GM23338 (cell line): ENCODE results near the gene SEMA4D. TPM values are rescaled to one million over a fixed set of nuclear protein-coding genes. Genes with fewer than 3 reads are reported as not detected.

Experiments
- ATAC-seq: fragments of 200-7000 bp; cut with Tn5 transposase; 3 replicates; pipeline ENCODE4 v1.9.1; 2020
- DNase-seq: peaks from one replicate; pipeline ENCODE4 v3.0.0-alpha.2; 2015; ENCODE audit warnings: low spot score
- H2AFZ ChIP-seq: fragments of 200-600 bp; sonication (generic); 2 replicates; pipeline ENCODE4 v1.8.0; 2016; ENCODE audit warnings: antibody characterized with exemption, mild to moderate bottlenecking, moderate library complexity
- H3F3A ChIP-seq: fragments of 200-600 bp; sonication (generic); replicated peaks from 2 replicates; pipeline ENCODE4 v1.8.0; 2017; ENCODE audit warnings: antibody characterized with exemption, mixed run types, low read depth
- H3K27ac ChIP-seq: fragments of 200-600 bp; sonication (generic); 2 replicates; pipeline ENCODE4 v1.6.1; 2016; ENCODE audit warnings: low read depth
- H3K27me3 ChIP-seq: fragments of 200-600 bp; sonication (generic); 2 replicates; pipeline ENCODE4 v1.8.0; 2016; ENCODE audit warnings: mild to moderate bottlenecking, mixed run types, moderate library complexity; ENCODE audit not compliant: insufficient read depth
- H3K36me3 ChIP-seq: fragments of 200-600 bp; sonication (generic); 2 replicates; pipeline ENCODE4 v1.8.0; 2016; ENCODE audit warnings: mild to moderate bottlenecking; ENCODE audit not compliant: insufficient read depth
- H3K4me1 ChIP-seq: fragments of 200-600 bp; sonication (generic); 2 replicates; pipeline ENCODE4 v1.8.0; 2016; ENCODE audit warnings: mild to moderate bottlenecking, moderate library complexity; ENCODE audit not compliant: insufficient read depth
- H3K4me2 ChIP-seq: fragments of 200-600 bp; sonication (generic); 2 replicates; pipeline ENCODE4 v1.7.1; 2017; ENCODE audit warnings: mixed run types
- H3K4me3 ChIP-seq: fragments of 200-600 bp; sonication (generic); 2 replicates; pipeline ENCODE4 v1.6.1; 2016; ENCODE audit warnings: mixed run types
- H3K79me2 ChIP-seq: fragments of 200-600 bp; sonication (generic); replicated peaks from 2 replicates; pipeline ENCODE4 v1.8.0; 2017; ENCODE audit warnings: mild to moderate bottlenecking; ENCODE audit not compliant: insufficient read depth
- H3K9me2 ChIP-seq: fragments of 200-600 bp; sonication (generic); 2 replicates; pipeline ENCODE4 v1.8.0; 2017; ENCODE audit not compliant: insufficient read depth
- H4K20me1 ChIP-seq: fragments of 200-600 bp; sonication (generic); replicated peaks from 2 replicates; pipeline ENCODE4 v1.8.0; 2017; ENCODE audit warnings: mild to moderate bottlenecking; ENCODE audit not compliant: insufficient read depth
- H3K27ac Mint-ChIP-seq: 2 replicates; pipeline ENCODE4 v1.8.0; 2020; ENCODE audit warnings: inconsistent platforms, mild to moderate bottlenecking, moderate library complexity, mixed read lengths
- H3K27me3 Mint-ChIP-seq: 3 replicates; pipeline ENCODE4 v1.8.0; 2022; ENCODE audit warnings: low read depth, mild to moderate bottlenecking, moderate library complexity, mixed read lengths, inconsistent platforms; ENCODE audit not compliant: insufficient read depth, poor library complexity
- H3K36me3 Mint-ChIP-seq: 3 replicates; pipeline ENCODE4 v1.8.0; 2021; ENCODE audit warnings: low read depth, mild to moderate bottlenecking, inconsistent platforms, moderate library complexity, mixed read lengths
- H3K4me1 Mint-ChIP-seq: 3 replicates; pipeline ENCODE4 v1.8.0; 2020; ENCODE audit warnings: mild to moderate bottlenecking, inconsistent platforms, mixed read lengths
- H3K4me3 Mint-ChIP-seq: 3 replicates; pipeline ENCODE4 v1.8.0; 2021; ENCODE audit warnings: moderate library complexity, mild to moderate bottlenecking, inconsistent platforms, mixed read lengths
- H3K9me3 Mint-ChIP-seq: 3 replicates; pipeline ENCODE4 v1.8.0; 2020; ENCODE audit warnings: moderate library complexity, mild to moderate bottlenecking, inconsistent platforms, mixed read lengths
- CREB1 ChIP-seq: fragments of 250-450 bp; sonication (Bioruptor Pico); IDR thresholded peaks from 2 replicates; pipeline ENCODE4 v1.5.0; 2020; ENCODE audit warnings: low read depth, mild to moderate bottlenecking, moderate library complexity
- CTCF ChIP-seq, 2 experiments: fragments of 200-600 bp in 1 of 2; sonication (generic) in 1 of 2; conservative IDR thresholded peaks; 2 replicates each; pipeline versions ENCODE4 v1.5.1 to v1.6.1; 2016 to 2017; ENCODE audit warnings: antibody characterized with exemption in 2 of 2, low read depth in 2 of 2, mild to moderate bottlenecking in 2 of 2, moderate library complexity in 1 of 2
- ETS1 ChIP-seq: IDR thresholded peaks from 2 replicates; pipeline ENCODE4 v1.6.1; 2016; ENCODE audit warnings: antibody characterized with exemption
- EZH2 ChIP-seq: fragments of 200-600 bp; sonication (generic); IDR thresholded peaks from one replicate; pipeline ENCODE4 v1.8.0; 2017; ENCODE audit warnings: antibody characterized with exemption, mild to moderate bottlenecking, low read depth; ENCODE audit not compliant: unreplicated experiment
- EZH2phosphoT487 ChIP-seq: fragments of 200-600 bp; sonication (generic); IDR thresholded peaks from one replicate; pipeline ENCODE4 v1.8.1; 2018; ENCODE audit warnings: antibody characterized with exemption; ENCODE audit not compliant: unreplicated experiment
- JUNB ChIP-seq: IDR thresholded peaks from one replicate; pipeline ENCODE4 v1.6.1; 2016; ENCODE audit warnings: antibody characterized with exemption; ENCODE audit not compliant: unreplicated experiment
- NANOG ChIP-seq: IDR thresholded peaks from 2 replicates; pipeline ENCODE4 v1.6.1; 2016; ENCODE audit warnings: antibody characterized with exemption, borderline replicate concordance
- POLR2AphosphoS5 ChIP-seq: IDR thresholded peaks from 2 replicates; pipeline ENCODE4 v1.6.1; 2016; ENCODE audit warnings: antibody characterized with exemption, low read depth
- REST ChIP-seq: IDR thresholded peaks from one replicate; pipeline ENCODE4 v1.6.1; 2018; ENCODE audit warnings: antibody characterized with exemption; ENCODE audit not compliant: unreplicated experiment
- STAT1 ChIP-seq: IDR thresholded peaks from one replicate; pipeline ENCODE4 v1.6.1; 2016; ENCODE audit warnings: antibody characterized with exemption; ENCODE audit not compliant: unreplicated experiment
- ZNF114 ChIP-seq: fragments of 250-450 bp; sonication (Bioruptor Pico); IDR thresholded peaks from 2 replicates; pipeline ENCODE4 v1.5.0; 2020; ENCODE audit warnings: mild to moderate bottlenecking, moderate library complexity
- ZNF331 ChIP-seq: fragments of 250-450 bp; sonication (Bioruptor Pico); IDR thresholded peaks from 2 replicates; pipeline ENCODE4 v1.5.0; 2020; ENCODE audit warnings: low read depth, mild to moderate bottlenecking, moderate library complexity
- ZNF462 ChIP-seq: fragments of 250-450 bp; sonication (Bioruptor Pico); IDR thresholded peaks from 2 replicates; pipeline ENCODE4 v1.5.0; 2020; ENCODE audit warnings: mild to moderate bottlenecking, moderate library complexity
- polyA plus RNA-seq: library from polyadenylated mRNA; unstranded; fragments of >200 nt; fragmentation: Nextera tagmentation; extraction: Ambion mirVana; gene quantifications from 2 replicates; pipeline ENCODE4 v1.2.1, GENCODE V29; 2016
- total RNA-seq: library from RNA; depleted of rRNA; stranded (reverse); fragments of >200 nt; shearing (Covaris generic); gene quantifications from 2 replicates; pipeline ENCODE4 v1.2.3, GENCODE V29; 2014

SEMA4D gene
- total and polyA plus RNA-seq, 2 experiments from 2014 or later = 19.3 to 63.0 TPM

- Mint-ChIP-seq H3K4me1 (peaks cover 29% of the 10 kb centered on the region), H3K27ac (no peak overlapping the region), H3K4me3 (no peak overlapping the region), H3K27me3 (peaks cover 9% of the 10 kb centered on the region), H3K36me3 (no peaks in the 10 kb centered on the region), H3K9me3 (no peaks in the 10 kb centered on the region)
- Histone ChIP-seq H4K20me1 (no peaks in the 10 kb centered on the region), H3K9me2 (peaks cover 12% of the 10 kb centered on the region; the same call in 1 of the 2 replicates), H3K4me2 (no peak overlapping the region), H3K27me3 (no peaks in the 10 kb centered on the region), H3K36me3 (no peaks in the 10 kb centered on the region), H3K27ac (no peak overlapping the region), H3K4me1 (peaks cover 21% of the 10 kb centered on the region), H3K4me3 (no peak overlapping the region), H3F3A (no peaks in the 10 kb centered on the region), H3K79me2 (no peaks in the 10 kb centered on the region), H2AFZ (no peak overlapping the region)
- DNase-seq (no peak), ATAC-seq (no peak)
- TF ChIP-seq POLR2AphosphoS5 (no peak), JUNB (no peak), ETS1 (no peak), STAT1 (no peak), EZH2phosphoT487 (no peak), ZNF462 (CRISPR knock-in tag) (no peak), EZH2 (no peak), NANOG (no peak), ZNF114 (CRISPR knock-in tag) (no peak), CREB1 (CRISPR knock-in tag) (no peak), CTCF (conservative IDR thresholded peaks at IDR 0.05; ENCODE audit: low read depth in 2 of 2) (no peak), ZNF331 (CRISPR knock-in tag) (no peak), REST (no peak)
Measured at GRCh38 chr9:89508951-89509615, 11.2 kb upstream of the SEMA4D start.
